Measurements from ENCODE around the gene POLDIP3. TPM values are rescaled to one million over a fixed set of nuclear protein-coding genes. Genes with fewer than 3 reads are reported as not detected.

POLDIP3 gene
- 46.4 and 58.3 TPM in 2 replicates for total RNA-seq (2014; rRNA removed; shearing (Covaris generic))
- polyA plus RNA-seq (2015; cell fraction: cytosol; rRNA removed): 40.2 and 44.2 TPM in 2 replicates
- 59.8 and 60.0 TPM in 2 replicates for polyA plus RNA-seq (2015; cell fraction: nucleus; rRNA removed)

GRCh38 chr22:42614312-42615091 is at the start of gene POLDIP3:
Gene POLDIP3 (minus strand): TSS chr22:42614883. CDS start chr22:42614857, 26 bp downstream.
- DNase-seq (ENCODE audit: low read depth): peak; percentile 94

GRCh38 chr22:42661985-42662831 is 47.5 kb upstream of the POLDIP3 start:
- peak; percentile 67 for DNase-seq (ENCODE audit: low read depth)

GRCh38 chr22:42656578-42656977 is 41.9 kb upstream of the POLDIP3 start:
- no peak for DNase-seq (ENCODE audit: low read depth)

- DNase-seq (ENCODE audit: low read depth): no peak
Measured at GRCh38 chr22:42655693-42656092, 41.0 kb upstream of the POLDIP3 start.

- DNase-seq (ENCODE audit: low read depth): no peak
Measured at GRCh38 chr22:42654436-42655073, 39.9 kb upstream of the POLDIP3 start.

GRCh38 chr22:42653999-42654398 is 39.3 kb upstream of the POLDIP3 start:
- DNase-seq (ENCODE audit: low read depth): no peak

- DNase-seq (ENCODE audit: low read depth): peak; percentile 71
Measured at GRCh38 chr22:42651134-42651533, 36.5 kb upstream of the POLDIP3 start.

GRCh38 chr22:42649246-42650099 is 34.8 kb upstream of the POLDIP3 start, which contains the start of gene CYB5R3:
Gene CYB5R3 (minus strand): TSS chr22:42649392. CDS start chr22:42649315, 77 bp downstream.
- DNase-seq (ENCODE audit: low read depth): peak; percentile 87

GRCh38 chr22:42648368-42649245 is 33.9 kb upstream of the POLDIP3 start:
- no peak for DNase-seq (ENCODE audit: low read depth)

- DNase-seq (ENCODE audit: low read depth): no peak
Measured at GRCh38 chr22:42648017-42648367, 33.3 kb upstream of the POLDIP3 start.

GRCh38 chr22:42646569-42647525 is 32.2 kb upstream of the POLDIP3 start:
- no peak for DNase-seq (ENCODE audit: low read depth)

GRCh38 chr22:42645938-42646568 is 31.4 kb upstream of the POLDIP3 start:
- no peak for DNase-seq (ENCODE audit: low read depth)

GRCh38 chr22:42645341-42645937 is 30.8 kb upstream of the POLDIP3 start:
- no peak for DNase-seq (ENCODE audit: low read depth)

GRCh38 chr22:42644422-42645340 is 30.0 kb upstream of the POLDIP3 start:
- DNase-seq (ENCODE audit: low read depth): no peak

- DNase-seq (ENCODE audit: low read depth): no peak
Measured at GRCh38 chr22:42643634-42644421, 29.1 kb upstream of the POLDIP3 start.

Measured in HT1080 (cell line).